ENCODE data around the gene TMTC2. TPM values are rescaled to one million over a fixed set of nuclear protein-coding genes. Genes with fewer than 3 reads are reported as not detected.

TMTC2 gene
- total RNA-seq, 1 donor from 2014 or later = 37.9 TPM

GRCh38 chr12:82958966-82959365 is 272.3 kb downstream of the TMTC2 start:
- Histone ChIP-seq H3K4me1 (no peaks in the 10 kb centered on the region), H3K9me3 (no peaks in the 10 kb centered on the region), H3K27ac (no peak overlapping the region), H3K27me3 (no peaks in the 10 kb centered on the region), H3K4me3 (no peak overlapping the region), H3K36me3 (no peaks in the 10 kb centered on the region)
- DNase-seq (no peak), ATAC-seq (no peak)
- TF ChIP-seq CTCF (IDR thresholded peaks at IDR 0.05) = no peak
- intact Hi-C loops (cut with DNase I) = no loop called here

GRCh38 chr12:82959821-82960220 is 273.1 kb downstream of the TMTC2 start:
- no peaks in the 10 kb centered on the region for H3K36me3 ChIP-seq
- H3K4me3 ChIP-seq = no peak overlapping the region
- H3K27ac ChIP-seq = no peak overlapping the region
- H3K4me1 ChIP-seq = no peaks in the 10 kb centered on the region
- no peak for TF ChIP-seq CTCF (IDR thresholded peaks at IDR 0.05)
- DNase-seq (no peak), ATAC-seq (no peak)
- no peaks in the 10 kb centered on the region for H3K9me3 ChIP-seq
- H3K27me3 ChIP-seq = no peaks in the 10 kb centered on the region
- intact Hi-C loops (cut with DNase I) = no loop called here

- Histone ChIP-seq H3K27ac (no peak overlapping the region), H3K4me3 (no peak overlapping the region), H3K4me1 (no peaks in the 10 kb centered on the region), H3K27me3 (no peaks in the 10 kb centered on the region), H3K36me3 (no peaks in the 10 kb centered on the region), H3K9me3 (no peaks in the 10 kb centered on the region)
- ATAC-seq = no peak
- TF ChIP-seq CTCF (IDR thresholded peaks at IDR 0.05) = no peak
- intact Hi-C loops (cut with DNase I) = no loop called here
- no peak for DNase-seq
Observed at GRCh38 chr12:82961835-82962234, 275.1 kb downstream of the TMTC2 start.

- TF ChIP-seq CTCF (IDR thresholded peaks at IDR 0.05) = no peak
- no peak for ATAC-seq
- no peak for DNase-seq
- no peaks in the 10 kb centered on the region for H3K4me1 ChIP-seq
- H3K9me3 ChIP-seq = no peaks in the 10 kb centered on the region
- no peak overlapping the region for H3K4me3 ChIP-seq
- H3K27ac ChIP-seq = no peak overlapping the region
- H3K36me3 ChIP-seq = no peaks in the 10 kb centered on the region
- intact Hi-C loops (cut with DNase I) = no loop called here
- H3K27me3 ChIP-seq = no peaks in the 10 kb centered on the region
Observed at GRCh38 chr12:82963956-82964355, 277.2 kb downstream of the TMTC2 start.

GRCh38 chr12:82964446-82964845 is 277.7 kb downstream of the TMTC2 start:
- Histone ChIP-seq H3K4me1 (no peaks in the 10 kb centered on the region), H3K9me3 (no peaks in the 10 kb centered on the region), H3K36me3 (no peaks in the 10 kb centered on the region), H3K27me3 (no peaks in the 10 kb centered on the region), H3K27ac (no peak overlapping the region), H3K4me3 (no peak overlapping the region)
- ATAC-seq (no peak), DNase-seq (no peak)
- no peak for TF ChIP-seq CTCF (IDR thresholded peaks at IDR 0.05)
- intact Hi-C loops (cut with DNase I) = no loop called here

GRCh38 chr12:82966001-82966559 is 279.4 kb downstream of the TMTC2 start:
- ATAC-seq (peak; percentile 95), DNase-seq (no peak)
- Histone ChIP-seq H3K36me3 (no peaks in the 10 kb centered on the region), H3K4me1 (no peaks in the 10 kb centered on the region), H3K4me3 (no peak overlapping the region), H3K27me3 (no peaks in the 10 kb centered on the region), H3K27ac (peak overlapping the region; percentile 18), H3K9me3 (no peaks in the 10 kb centered on the region)
- no peak for TF ChIP-seq CTCF (IDR thresholded peaks at IDR 0.05)
- intact Hi-C loops (cut with DNase I) = no loop called here

All from upper lobe of right lung (tissue), 1 donor.